Activated CD4-positive, alpha-beta memory T cell treated with anti-CD3 and anti-CD28 coated beads, Interleukin-2, amount 10 ng/mL, durations not matched to agents 7 days and 5 days (primary cell): ENCODE results near the gene PABPN1. TPM values are rescaled to one million over a fixed set of nuclear protein-coding genes. Genes with fewer than 3 reads are reported as not detected.

Experiments used
- CTCF ChIA-PET: fragments of 350-600 bp; sonication (Branson Sonifier 250); formaldehyde crosslinking; loops from one replicate; lab custom pipeline; 2021; ENCODE audit warnings: antibody characterized with exemption, inconsistent platforms; lab: Charles Lee
- POLR2A ChIA-PET: fragments of 350-600 bp; sonication (Branson Sonifier 250); formaldehyde crosslinking; loops from one replicate; lab custom pipeline; 2021; ENCODE audit warnings: antibody characterized with exemption; lab: Charles Lee
- DNase-seq: peaks from one replicate; pipeline ENCODE4 v3.0.0-alpha.2; 2020
- H3K27ac Mint-ChIP-seq: one replicate; pipeline ENCODE4 v1.8.0; 2021; ENCODE audit warnings: mild to moderate bottlenecking, mixed read lengths
- H3K27me3 Mint-ChIP-seq: one replicate; pipeline ENCODE4 v1.8.0; 2021; ENCODE audit warnings: mixed read lengths
- H3K36me3 Mint-ChIP-seq: one replicate; pipeline ENCODE4 v1.8.0; 2021; ENCODE audit warnings: low read depth, mixed read lengths
- H3K4me1 Mint-ChIP-seq: one replicate; pipeline ENCODE4 v1.8.0; 2021; ENCODE audit warnings: mixed read lengths
- H3K4me3 Mint-ChIP-seq: one replicate; pipeline ENCODE4 v1.8.0; 2021; ENCODE audit warnings: mild to moderate bottlenecking, mixed read lengths
- H3K9me3 Mint-ChIP-seq: one replicate; pipeline ENCODE4 v1.8.0; 2021; ENCODE audit warnings: mixed read lengths
- total RNA-seq, 2 experiments: library from RNA; stranded (reverse); gene quantifications; one replicate each; pipeline ENCODE4 v1.2.3, GENCODE V29; 2021

The PABPN1 gene
- total RNA-seq, 2 experiments from 2014 or later = 194 to 198 TPM

DNA sequence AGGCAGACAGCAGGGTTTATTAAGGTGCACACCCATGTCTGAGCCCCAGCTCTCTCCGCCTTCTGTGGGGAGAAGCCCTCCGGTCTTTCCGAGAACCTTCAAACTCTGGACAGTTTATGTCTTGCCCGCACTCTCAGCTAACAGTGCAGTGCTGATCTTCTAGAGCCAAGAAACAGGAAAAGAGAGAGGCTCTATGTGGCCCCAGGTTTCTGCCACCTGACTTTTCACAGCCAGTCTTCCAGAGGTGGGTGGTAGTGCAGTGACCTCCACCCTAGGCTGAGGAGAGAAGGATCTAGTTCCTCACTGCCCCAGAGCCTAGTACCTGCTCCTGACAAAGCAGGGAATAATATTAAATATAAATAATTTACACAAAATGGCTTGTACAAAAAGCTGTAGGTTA lies 35.4 kb downstream of the PABPN1 start:
- no peaks in the 10 kb centered on the region for H3K9me3 Mint-ChIP-seq
- H3K4me3 Mint-ChIP-seq = no peak overlapping the region
- peaks cover 35% of the 10 kb centered on the region for H3K27me3 Mint-ChIP-seq
- peaks cover 7% of the 10 kb centered on the region for H3K4me1 Mint-ChIP-seq
- no peak overlapping the region for H3K27ac Mint-ChIP-seq
- CTCF ChIA-PET = no interaction called here
- POLR2A ChIA-PET = no interaction called here
- H3K36me3 Mint-ChIP-seq = no peaks in the 10 kb centered on the region
- no peak for DNase-seq

DNA sequence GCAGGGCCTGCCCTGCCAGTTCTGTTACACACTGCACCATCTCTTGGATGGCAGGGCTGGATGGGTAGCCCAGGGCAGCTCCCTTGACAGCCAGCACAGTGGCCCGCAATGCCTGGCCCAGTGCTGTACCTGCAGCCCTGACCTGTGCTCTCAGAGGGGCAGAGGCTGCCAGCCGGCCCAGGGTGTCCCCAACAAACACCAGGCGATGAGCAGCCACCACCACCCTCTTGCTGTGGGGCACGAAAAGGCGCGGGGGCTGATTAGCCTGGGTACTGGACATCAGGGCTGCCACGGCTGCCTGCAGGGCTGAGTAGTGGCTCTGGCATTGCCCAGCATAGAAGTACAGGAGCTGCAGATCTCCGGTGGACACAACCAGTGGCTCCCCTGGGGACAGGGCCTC lies 36.0 kb downstream of the PABPN1 start:
- ChIA-PET POLR2A (no interaction called here), CTCF (no interaction called here)

DNA sequence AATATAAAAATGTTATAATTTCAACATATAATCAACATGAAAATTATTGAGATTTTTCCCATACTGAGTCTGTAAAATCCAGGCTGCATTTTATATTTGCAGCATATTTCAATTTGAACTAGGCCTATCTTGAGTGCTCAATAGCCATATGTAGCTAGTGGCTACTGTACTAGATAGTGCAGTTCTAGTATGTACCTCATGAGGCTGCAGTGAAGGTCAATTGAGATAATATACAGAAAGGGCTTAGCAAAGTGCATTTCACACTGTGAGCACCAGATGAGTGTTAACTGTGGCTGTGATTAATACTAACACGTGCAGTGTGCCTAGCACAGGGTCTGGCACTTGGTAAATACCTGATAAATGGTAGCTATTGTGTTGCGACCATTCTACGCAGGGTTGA lies 36.8 kb downstream of the PABPN1 start:
- no peak for DNase-seq
- peaks cover 31% of the 10 kb centered on the region for H3K27me3 Mint-ChIP-seq
- H3K27ac Mint-ChIP-seq = no peak overlapping the region
- peaks cover 5% of the 10 kb centered on the region for H3K4me1 Mint-ChIP-seq
- no peaks in the 10 kb centered on the region for H3K36me3 Mint-ChIP-seq
- POLR2A ChIA-PET = no interaction called here
- H3K9me3 Mint-ChIP-seq = no peaks in the 10 kb centered on the region
- H3K4me3 Mint-ChIP-seq = no peak overlapping the region
- CTCF ChIA-PET = no interaction called here

More for the DNA sequence above, 36.0 kb downstream of the PABPN1 start:
- no peak for DNase-seq
- no peaks in the 10 kb centered on the region for H3K9me3 Mint-ChIP-seq
- no peak overlapping the region for H3K4me3 Mint-ChIP-seq
- H3K36me3 Mint-ChIP-seq = no peaks in the 10 kb centered on the region
- H3K27me3 Mint-ChIP-seq = peaks cover 35% of the 10 kb centered on the region
- H3K27ac Mint-ChIP-seq = no peak overlapping the region
- peaks cover 7% of the 10 kb centered on the region for H3K4me1 Mint-ChIP-seq

DNA sequence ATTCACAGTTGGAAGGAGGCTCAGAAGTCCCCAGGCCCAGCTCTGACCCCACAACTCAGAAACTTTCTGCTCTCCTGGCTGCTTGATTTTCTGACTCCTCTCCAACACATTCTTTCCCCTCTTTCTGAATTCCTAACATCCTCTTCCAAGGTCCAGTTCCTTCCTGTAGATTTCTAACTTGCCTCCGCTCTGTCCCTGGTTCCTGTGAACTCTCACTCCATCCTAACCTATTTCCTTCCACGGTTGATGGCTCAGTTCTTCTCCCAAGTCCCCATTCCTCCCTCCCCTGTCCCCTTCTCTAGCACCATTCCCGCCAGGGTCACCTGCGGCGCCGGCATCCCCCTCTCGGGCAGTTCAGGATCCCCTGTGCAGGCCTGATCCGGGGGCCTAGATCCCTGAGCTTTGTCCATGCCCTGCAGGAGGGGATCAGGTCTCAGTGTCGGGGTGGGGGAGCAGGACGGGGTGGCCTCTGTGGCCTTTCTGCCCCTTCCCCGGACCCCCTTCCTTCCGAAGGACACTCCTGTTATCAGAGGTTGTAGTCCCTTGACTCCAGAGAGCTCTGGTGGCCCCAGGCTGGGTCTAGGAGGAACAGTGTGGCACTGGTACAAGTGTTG lies 37.4 kb downstream of the PABPN1 start:
- Mint-ChIP-seq H3K27ac (no peak overlapping the region), H3K4me1 (peaks cover 3% of the 10 kb centered on the region), H3K4me3 (no peak overlapping the region), H3K9me3 (no peaks in the 10 kb centered on the region), H3K27me3 (peaks cover 27% of the 10 kb centered on the region), H3K36me3 (no peaks in the 10 kb centered on the region)
- POLR2A ChIA-PET = no interaction called here
- CTCF ChIA-PET = no interaction called here
- DNase-seq = no peak

DNA sequence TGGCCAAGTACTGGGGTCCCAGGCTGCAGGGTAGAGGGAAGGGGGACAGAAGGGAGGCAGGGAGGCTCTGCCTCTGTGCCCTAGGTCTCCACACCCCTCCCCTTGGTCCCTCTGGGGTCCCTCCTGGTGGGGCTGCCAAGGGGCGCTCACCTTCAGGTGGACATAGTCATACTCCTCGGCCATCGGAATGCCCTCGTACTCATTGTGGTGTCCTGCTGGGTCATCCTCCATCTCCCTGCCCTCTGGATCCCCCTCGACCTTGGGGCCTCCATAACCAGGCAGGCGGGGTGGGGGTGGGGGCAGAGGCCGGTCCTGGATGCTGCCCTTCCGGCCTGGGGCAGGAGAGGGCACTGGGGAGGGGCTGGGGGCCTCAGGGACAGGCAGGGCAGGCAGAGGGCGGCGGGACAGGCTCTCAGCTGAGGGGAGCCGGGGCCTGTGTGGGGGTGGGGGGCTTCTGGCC lies 37.9 kb downstream of the PABPN1 start:
- peaks cover 3% of the 10 kb centered on the region for H3K4me1 Mint-ChIP-seq
- no peak overlapping the region for H3K27ac Mint-ChIP-seq
- ChIA-PET CTCF (no interaction called here), POLR2A (no interaction called here)
- no peaks in the 10 kb centered on the region for H3K9me3 Mint-ChIP-seq
- H3K36me3 Mint-ChIP-seq = no peaks in the 10 kb centered on the region
- DNase-seq = no peak
- peaks cover 27% of the 10 kb centered on the region for H3K27me3 Mint-ChIP-seq
- H3K4me3 Mint-ChIP-seq = no peak overlapping the region

DNA sequence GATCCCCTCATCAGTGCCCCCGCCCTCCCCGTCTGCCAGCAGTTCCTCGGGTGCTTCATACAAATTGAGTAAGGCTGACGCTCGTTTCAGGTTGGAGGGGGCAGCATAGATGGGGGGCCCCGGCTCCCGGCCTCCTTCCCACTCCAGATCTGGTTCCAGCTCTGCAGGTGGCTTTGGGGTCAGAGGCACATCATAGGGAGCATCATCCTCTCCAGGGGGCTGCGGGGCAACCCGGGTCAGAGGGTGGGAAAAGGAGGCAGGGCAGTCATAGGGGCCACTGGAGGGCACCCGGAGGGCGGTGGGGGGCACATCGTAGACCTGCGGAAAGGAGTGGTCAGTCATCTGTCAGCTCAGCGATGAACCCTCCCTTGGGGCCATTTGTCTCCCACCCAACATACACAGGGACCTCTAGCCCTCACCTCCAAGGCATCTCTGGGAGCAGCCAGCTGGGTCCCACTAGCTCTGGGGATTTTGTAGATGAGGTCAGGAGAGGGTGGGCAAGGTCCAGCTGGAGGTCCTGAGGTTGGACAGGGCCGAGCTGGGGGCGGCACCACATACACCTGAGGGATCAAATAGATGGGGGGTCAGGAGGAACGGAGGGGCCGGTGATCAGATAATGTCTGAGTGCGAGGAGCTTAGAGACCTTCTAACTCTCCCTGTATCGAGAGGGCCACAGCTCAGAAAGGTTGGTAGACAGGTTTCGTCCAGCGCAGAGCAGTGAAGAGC lies 38.6 kb downstream of the PABPN1 start:
- POLR2A ChIA-PET = no interaction called here
- no peak for DNase-seq
- Mint-ChIP-seq H3K4me3 (no peak overlapping the region), H3K27ac (no peak overlapping the region), H3K9me3 (no peaks in the 10 kb centered on the region), H3K4me1 (peaks cover 3% of the 10 kb centered on the region), H3K36me3 (no peaks in the 10 kb centered on the region), H3K27me3 (peaks cover 27% of the 10 kb centered on the region)
- CTCF ChIA-PET = no interaction called here

DNA sequence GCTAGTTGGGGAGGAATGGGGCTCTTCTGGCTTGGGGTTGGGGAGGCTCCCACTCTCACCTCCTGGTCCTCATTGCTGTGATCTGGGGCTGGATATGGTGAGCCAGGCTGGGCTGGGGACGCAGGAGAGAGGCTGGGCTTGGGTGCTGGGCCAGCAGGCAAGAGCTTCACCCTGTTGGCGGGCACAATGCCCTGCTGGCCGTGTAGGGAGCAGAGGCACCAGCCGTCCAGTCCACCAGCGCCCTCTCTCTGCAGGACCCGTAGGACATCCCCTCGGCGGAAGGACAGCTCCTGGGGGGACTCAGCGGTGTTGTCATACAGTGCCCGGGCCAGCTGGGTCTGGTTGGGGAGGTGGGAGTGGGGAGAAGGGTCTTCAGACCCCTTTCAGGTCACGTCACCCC lies 39.2 kb downstream of the PABPN1 start:
- POLR2A ChIA-PET = no interaction called here
- Mint-ChIP-seq H3K36me3 (no peaks in the 10 kb centered on the region), H3K27me3 (peaks cover 24% of the 10 kb centered on the region), H3K9me3 (no peaks in the 10 kb centered on the region), H3K27ac (no peak overlapping the region), H3K4me3 (no peak overlapping the region), H3K4me1 (peaks cover 3% of the 10 kb centered on the region)
- no peak for DNase-seq
- CTCF ChIA-PET = no interaction called here

DNA sequence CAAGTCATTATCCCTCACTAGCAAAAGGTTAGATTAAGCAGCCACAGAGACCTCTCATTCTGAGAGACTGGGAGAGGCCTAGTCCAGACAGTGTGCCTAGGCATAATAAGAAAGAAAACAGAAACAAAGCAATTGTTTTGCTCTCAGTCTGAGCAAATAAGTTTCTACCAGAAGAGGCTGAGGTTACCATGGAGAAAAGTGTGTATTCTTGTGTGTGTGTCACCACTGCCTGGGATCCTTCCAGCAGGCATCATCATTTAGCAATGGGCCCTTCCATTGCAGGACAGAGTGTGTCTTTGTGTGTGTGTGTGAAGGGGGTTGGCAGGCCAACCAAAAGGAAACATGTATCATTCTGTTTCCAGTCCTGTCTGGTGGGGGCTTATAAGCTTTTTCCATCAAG lies 40.1 kb downstream of the PABPN1 start:
- peaks cover 20% of the 10 kb centered on the region for H3K27me3 Mint-ChIP-seq
- H3K4me3 Mint-ChIP-seq = no peak overlapping the region
- peaks cover 3% of the 10 kb centered on the region for H3K4me1 Mint-ChIP-seq
- DNase-seq = no peak
- no peak overlapping the region for H3K27ac Mint-ChIP-seq
- ChIA-PET CTCF (interaction anchor here (1.1 kb wide), 1 partner anchor 19 kb away, joined by 4 read pairs; no protein-coding TSS in a partner anchor), POLR2A (interaction anchor here (1.2 kb wide), 1 partner anchor 10 kb away, joined by 3 read pairs; no protein-coding TSS in a partner anchor)
- H3K36me3 Mint-ChIP-seq = no peaks in the 10 kb centered on the region
- no peaks in the 10 kb centered on the region for H3K9me3 Mint-ChIP-seq

DNA sequence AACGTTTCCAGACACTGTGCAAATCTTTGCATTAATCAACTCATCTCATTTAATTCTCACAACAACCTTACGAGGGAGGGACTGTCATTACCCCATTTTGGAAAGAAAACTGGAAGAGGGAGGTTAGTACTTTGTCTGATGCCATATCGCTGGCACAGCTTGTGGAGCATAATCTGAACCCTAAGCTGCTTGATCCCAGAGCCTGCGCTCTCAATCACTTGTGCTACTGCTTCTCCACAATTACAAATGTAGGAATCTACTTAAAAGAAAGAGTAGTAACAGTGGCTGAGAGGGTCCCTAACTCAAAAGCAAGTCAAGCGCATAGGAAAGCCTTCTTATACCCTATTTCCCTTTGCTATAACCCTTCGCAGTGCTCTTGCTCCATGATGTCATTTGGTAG lies 40.5 kb downstream of the PABPN1 start:
- DNase-seq = no peak
- Mint-ChIP-seq H3K27ac (no peak overlapping the region), H3K4me3 (no peak overlapping the region), H3K9me3 (no peaks in the 10 kb centered on the region), H3K4me1 (peaks cover 3% of the 10 kb centered on the region), H3K27me3 (peaks cover 22% of the 10 kb centered on the region), H3K36me3 (no peaks in the 10 kb centered on the region)
- POLR2A ChIA-PET = interaction anchor here (1.1 to 1.2 kb wide), 2 partner anchors 8 to 9 kb away, joined by 3 to 4 read pairs; no protein-coding TSS in a partner anchor
- CTCF ChIA-PET = interaction anchor here (0.6 to 1.1 kb wide), 2 partner anchors 18 to 217 kb away, joined by 3 to 4 read pairs; no protein-coding TSS in a partner anchor

DNA sequence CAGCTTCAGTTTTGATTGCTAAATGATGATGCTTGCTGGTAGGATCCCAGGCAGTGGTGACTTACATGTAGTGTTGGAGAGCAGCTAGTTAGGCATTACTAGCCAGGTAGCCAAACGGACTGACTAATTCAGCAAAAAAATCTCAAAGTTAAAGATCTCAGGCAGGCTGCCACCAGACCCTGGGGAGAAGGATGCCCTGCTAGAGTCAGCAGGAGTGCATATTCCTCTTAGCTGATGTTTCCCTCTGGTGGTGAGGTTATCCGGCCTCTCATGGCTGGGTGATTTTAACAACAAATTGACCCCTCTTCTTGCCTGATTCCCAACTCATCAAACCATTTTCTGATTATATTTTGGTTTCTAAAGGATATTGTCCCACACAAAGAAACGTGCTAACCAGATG lies 40.9 kb downstream of the PABPN1 start:
- Mint-ChIP-seq H3K27me3 (peaks cover 26% of the 10 kb centered on the region), H3K27ac (no peak overlapping the region), H3K4me3 (no peak overlapping the region), H3K36me3 (no peaks in the 10 kb centered on the region), H3K9me3 (no peaks in the 10 kb centered on the region), H3K4me1 (peaks cover 3% of the 10 kb centered on the region)
- ChIA-PET POLR2A (interaction anchor here (1.1 to 1.2 kb wide), 2 partner anchors 8 to 9 kb away, joined by 3 to 4 read pairs; no protein-coding TSS in a partner anchor), CTCF (interaction anchor here (0.6 to 1.1 kb wide), 3 partner anchors 18 to 273 kb away, joined by 3 to 4 read pairs (median 3); no protein-coding TSS in a partner anchor)
- no peak for DNase-seq

DNA sequence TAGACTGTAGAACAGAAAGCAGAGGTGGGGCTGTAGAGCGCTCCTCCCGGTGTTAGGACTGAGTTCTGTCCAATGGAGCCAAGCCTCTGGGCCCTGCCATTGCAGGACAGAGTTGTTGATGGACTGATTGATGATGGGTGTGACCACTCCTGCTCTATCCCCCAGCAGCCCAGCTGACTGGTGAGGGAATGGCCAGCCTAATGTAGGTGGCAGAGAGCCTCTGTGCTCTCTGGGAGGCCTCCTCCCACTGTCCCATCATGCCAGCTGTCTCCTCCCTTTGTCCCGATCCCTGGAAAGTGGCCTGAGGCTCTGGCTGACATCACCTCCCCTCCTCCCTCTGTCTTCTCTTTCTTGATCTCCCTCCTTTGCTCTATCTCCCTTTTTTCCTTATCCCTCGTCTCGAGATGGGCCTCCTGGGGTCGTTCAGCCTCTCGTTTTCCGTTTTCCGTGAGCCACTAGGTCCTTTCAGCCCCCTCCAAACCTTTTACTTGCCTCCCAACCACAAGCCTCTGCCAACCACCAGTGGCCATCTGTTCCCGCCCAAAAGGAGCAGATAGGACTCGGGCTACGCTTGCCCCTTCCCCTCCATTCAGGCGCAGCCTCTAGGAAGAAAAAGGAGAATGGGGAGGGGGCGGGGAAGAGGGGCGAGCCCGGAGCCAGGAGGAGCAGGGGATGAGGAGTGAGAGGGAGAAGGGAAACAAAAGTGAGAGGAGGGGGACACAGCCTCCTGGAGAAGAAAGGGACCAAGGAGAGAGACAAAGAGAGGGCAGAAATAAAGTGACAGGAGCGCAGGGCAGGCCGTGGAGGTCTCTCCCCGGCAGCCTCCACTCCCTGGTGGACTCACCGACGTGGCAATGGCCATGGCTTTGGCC lies 43.1 kb downstream of the PABPN1 start:
- Mint-ChIP-seq H3K4me3 (no peak overlapping the region), H3K9me3 (no peaks in the 10 kb centered on the region), H3K4me1 (peaks cover 3% of the 10 kb centered on the region), H3K27ac (no peak overlapping the region), H3K36me3 (no peaks in the 10 kb centered on the region), H3K27me3 (peaks cover 38% of the 10 kb centered on the region)
- ChIA-PET POLR2A (no interaction called here), CTCF (interaction anchor here (1.1 kb wide), 1 partner anchor 15 kb away, joined by 3 read pairs; no protein-coding TSS in a partner anchor)
- DNase-seq = no peak

DNA sequence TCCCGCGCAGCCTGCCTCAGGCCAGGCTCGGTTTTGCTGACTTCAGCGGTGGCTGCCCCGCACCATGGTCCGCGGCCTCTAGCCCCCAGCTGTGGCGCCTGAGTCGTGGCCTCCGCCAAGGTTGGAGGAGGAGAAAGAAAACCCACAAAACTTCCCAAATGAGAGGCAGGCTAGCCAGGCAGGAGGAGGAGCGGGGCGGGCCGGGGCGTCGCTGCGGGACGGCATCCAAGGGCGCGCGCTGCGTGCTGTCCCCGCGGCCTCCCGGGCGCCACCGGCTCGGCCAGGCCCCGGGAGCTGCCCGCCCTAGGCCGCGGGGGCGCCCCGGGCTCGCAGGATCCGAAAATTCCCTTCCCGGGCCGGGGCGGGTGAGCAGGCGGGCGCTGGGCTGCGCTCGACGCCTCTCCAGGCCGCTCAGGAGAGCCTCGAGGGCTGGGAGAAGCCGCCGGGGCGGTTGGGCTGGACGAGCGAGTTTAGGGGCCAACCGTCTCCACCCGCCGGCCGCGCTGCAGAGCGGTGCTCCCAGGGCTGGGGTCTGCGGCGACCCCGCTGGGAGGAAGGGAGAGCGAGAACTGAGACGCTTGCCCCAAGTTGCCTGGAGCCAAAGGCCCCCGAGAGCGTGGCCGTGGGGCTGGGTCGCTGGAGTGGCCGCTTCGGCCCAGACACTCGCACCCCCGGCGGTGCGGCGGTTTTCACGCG lies 43.9 kb downstream of the PABPN1 start, which contains the start of gene EFS:
Gene EFS, minus strand, starts transcription at position 137 of the 696 bp plus-strand sequence. CDS start 147 bp downstream, outside the sequence.
- no peaks in the 10 kb centered on the region for H3K36me3 Mint-ChIP-seq
- peaks cover 38% of the 10 kb centered on the region for H3K27me3 Mint-ChIP-seq
- CTCF ChIA-PET = interaction anchor here (1.1 kb wide), 1 partner anchor 15 kb away, joined by 3 read pairs; no protein-coding TSS in a partner anchor
- H3K9me3 Mint-ChIP-seq = no peaks in the 10 kb centered on the region
- H3K4me3 Mint-ChIP-seq = no peak within 1 kb of the TSS
- H3K4me1 Mint-ChIP-seq = peaks cover 3% of the 10 kb centered on the region
- POLR2A ChIA-PET = no interaction called here
- DNase-seq = no peak
- H3K27ac Mint-ChIP-seq = no peak within 1 kb of the TSS
